ENCODE results near the gene STRADB.

Gene STRADB, protein sequence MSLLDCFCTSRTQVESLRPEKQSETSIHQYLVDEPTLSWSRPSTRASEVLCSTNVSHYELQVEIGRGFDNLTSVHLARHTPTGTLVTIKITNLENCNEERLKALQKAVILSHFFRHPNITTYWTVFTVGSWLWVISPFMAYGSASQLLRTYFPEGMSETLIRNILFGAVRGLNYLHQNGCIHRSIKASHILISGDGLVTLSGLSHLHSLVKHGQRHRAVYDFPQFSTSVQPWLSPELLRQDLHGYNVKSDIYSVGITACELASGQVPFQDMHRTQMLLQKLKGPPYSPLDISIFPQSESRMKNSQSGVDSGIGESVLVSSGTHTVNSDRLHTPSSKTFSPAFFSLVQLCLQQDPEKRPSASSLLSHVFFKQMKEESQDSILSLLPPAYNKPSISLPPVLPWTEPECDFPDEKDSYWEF

DNA sequence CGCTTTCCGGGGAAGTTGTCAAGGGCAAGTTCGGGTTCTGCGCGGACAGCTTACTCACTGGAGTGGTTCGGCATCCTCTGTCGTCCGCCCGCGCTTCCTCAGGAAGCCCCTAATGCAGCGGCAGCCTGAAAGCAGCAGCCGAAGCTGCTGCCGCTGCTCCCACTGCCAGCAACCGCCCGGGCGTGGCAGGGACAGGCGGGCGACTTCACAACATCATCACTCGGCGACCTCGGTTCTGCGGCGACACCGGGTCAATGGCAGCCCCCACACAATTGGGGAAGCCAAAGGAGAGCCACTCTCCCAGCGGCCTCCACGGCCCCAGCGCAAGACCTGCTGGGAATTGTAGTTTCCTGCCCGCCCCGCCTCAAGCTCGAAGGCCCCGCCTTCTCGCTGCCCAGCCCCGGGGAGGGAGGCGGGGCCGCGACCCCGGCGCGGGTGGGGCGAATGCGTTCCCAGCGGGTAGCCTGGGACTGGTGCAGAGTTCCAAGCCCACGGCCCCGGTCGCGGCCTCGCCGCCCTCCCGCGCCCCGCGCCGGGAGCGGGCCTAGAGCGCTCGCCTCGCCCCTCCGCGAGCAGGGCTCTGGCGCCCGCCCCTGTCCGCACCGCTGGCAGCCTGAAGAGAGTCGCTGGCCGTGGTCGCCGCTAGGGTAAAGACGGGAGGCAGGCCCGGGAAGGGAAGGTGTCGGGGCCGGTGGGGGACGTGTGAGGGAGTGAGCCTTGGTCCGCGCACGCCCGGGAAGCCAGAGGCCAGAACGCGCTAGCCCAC, at the start of gene STRADB, which contains the start of gene TRAK2:
Gene STRADB, plus strand, starts transcription at position 449 of the 766 bp plus-strand sequence. CDS start 3,101 bp downstream, outside the sequence.
Gene TRAK2, minus strand, starts transcription at position 167 of the 766 bp plus-strand sequence. CDS start 30,951 bp downstream, outside the sequence.
- TF ChIP-seq, protein P1, sequence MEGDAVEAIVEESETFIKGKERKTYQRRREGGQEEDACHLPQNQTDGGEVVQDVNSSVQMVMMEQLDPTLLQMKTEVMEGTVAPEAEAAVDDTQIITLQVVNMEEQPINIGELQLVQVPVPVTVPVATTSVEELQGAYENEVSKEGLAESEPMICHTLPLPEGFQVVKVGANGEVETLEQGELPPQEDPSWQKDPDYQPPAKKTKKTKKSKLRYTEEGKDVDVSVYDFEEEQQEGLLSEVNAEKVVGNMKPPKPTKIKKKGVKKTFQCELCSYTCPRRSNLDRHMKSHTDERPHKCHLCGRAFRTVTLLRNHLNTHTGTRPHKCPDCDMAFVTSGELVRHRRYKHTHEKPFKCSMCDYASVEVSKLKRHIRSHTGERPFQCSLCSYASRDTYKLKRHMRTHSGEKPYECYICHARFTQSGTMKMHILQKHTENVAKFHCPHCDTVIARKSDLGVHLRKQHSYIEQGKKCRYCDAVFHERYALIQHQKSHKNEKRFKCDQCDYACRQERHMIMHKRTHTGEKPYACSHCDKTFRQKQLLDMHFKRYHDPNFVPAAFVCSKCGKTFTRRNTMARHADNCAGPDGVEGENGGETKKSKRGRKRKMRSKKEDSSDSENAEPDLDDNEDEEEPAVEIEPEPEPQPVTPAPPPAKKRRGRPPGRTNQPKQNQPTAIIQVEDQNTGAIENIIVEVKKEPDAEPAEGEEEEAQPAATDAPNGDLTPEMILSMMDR (IDR thresholded peaks at IDR 0.05; ENCODE audit: control insufficient read depth, insufficient read depth, low read depth, low read length, missing control alignments) = peak; percentile 44
- peak within 1 kb of the TSS; percentile 74 for H3K4me3 ChIP-seq (ENCODE audit: control insufficient read depth, low read depth, low read length)
- DNase-seq (ENCODE audit: low read depth) = peak; percentile 74

DNA sequence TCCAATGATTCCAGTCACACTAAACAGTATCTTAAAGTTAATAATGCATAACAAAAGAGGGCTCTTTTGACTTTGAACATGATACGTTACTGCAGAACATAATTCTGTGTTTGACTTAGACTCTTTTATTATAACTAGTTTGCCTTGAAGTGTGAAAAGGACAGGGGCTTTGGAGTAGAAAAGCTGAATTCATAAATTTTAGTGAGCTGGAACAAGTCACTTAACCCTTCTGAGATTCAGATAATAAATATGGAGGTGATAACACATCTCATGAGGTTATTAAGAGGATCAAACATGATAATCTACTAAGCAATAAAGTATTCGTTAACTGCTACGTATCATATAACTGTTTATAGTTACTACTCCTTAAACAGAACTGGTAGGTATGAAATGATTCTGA, 49.7 kb upstream of the STRADB start:
- TF ChIP-seq, protein P1 (IDR thresholded peaks at IDR 0.05; ENCODE audit: control insufficient read depth, insufficient read depth, low read depth, low read length, missing control alignments) = no peak
- no peak for DNase-seq (ENCODE audit: low read depth)
- no peak overlapping the region for H3K4me3 ChIP-seq (ENCODE audit: control insufficient read depth, low read depth, low read length)

DNA sequence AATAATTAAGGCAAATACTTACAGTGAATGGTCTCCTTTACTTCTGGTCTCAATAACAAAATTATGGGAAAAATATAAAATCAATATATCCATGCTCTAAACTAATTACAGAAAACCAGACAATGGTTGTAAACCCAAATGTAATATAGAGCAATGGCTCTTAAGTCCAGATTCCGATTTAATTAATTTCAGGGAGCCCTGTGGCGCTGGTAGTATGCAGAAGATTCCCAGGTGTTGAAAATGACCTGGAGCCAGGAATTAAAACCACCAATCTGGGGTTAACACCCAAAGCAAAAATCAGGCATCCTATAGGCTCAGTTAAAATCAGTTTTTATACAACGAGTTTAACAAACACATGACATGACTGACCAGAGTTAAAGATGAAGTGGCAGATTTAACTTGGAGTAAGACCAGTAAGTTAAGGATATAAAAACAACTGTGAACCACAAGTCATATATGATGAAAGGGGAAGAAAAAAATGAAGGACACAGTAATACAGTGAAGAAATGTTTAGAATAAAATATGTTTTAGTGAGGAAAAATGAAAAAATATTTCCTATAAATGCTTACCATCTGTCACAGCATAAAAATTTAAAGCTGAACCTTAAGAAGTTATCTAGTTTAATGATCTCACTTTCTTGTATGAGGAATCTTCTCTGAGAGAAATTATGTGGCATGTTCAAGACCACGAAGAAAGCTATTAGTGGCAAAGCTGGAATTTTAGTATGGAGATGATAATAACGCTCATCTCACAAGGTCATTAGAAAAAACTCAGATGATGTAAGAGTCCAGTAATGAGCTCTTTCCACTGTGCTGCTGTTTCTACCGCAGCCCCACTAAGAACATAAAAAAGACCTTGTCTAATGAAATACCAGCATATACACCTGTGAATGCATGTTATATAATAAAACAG, 48.6 kb upstream of the STRADB start:
- no peak for DNase-seq (ENCODE audit: low read depth)
- no peak overlapping the region for H3K4me3 ChIP-seq (ENCODE audit: control insufficient read depth, low read depth, low read length)

DNA sequence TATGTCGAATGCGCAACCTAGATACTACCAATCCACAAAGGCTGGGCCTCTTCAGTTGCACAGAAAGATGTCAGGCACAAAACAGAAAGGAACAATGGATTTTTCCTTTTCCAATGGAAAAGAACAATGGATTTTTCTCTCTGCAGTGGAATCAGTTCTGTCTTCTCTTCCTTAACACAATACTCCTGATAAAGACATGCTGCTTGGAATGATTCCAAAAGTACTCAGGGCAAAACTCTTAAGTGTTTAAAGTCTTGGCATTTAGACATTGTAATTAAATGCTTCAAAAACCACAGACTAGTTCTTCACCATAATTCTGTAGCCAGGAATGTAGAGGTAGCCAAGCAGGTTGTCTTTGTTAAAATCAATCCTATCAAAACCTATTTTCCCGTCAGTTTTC, 47.7 kb upstream of the STRADB start:
- DNase-seq (ENCODE audit: low read depth) = peak; percentile 16
- no peak overlapping the region for H3K4me3 ChIP-seq (ENCODE audit: control insufficient read depth, low read depth, low read length)
- TF ChIP-seq, protein P1 (IDR thresholded peaks at IDR 0.05; ENCODE audit: control insufficient read depth, insufficient read depth, low read depth, low read length, missing control alignments) = no peak

More for the DNA sequence above, 48.6 kb upstream of the STRADB start:
- TF ChIP-seq, protein P1 (IDR thresholded peaks at IDR 0.05; ENCODE audit: control insufficient read depth, insufficient read depth, low read depth, low read length, missing control alignments) = no peak

DNA sequence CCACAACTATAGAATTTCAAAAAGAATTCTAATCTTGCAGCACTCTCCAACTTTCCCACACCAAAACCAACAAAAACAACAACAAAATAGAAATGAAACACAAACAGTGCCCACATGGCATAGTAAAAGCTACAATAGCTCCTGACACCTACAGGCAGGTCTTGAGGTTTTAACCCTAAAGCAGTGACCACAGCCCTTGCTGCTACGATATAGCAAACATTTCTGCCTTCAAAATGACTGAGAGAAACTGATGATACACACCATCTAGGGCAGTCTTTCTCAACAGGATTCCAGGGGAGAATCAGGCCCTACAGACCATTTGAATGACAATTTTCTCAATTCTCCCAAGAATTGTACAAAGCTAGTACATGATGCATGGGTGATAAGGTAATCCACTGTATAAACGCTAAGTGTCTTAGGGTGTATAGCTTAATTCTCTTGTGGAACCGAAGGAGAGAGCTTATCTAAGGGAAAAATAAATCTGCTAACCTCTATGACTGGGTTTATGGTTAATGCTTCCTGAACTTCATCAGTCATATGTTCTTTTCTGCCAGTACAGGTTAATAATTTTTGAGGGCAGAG, 46.8 kb upstream of the STRADB start:
- TF ChIP-seq, protein P1 (IDR thresholded peaks at IDR 0.05; ENCODE audit: control insufficient read depth, insufficient read depth, low read depth, low read length, missing control alignments) = no peak
- H3K4me3 ChIP-seq (ENCODE audit: control insufficient read depth, low read depth, low read length) = no peak overlapping the region
- DNase-seq (ENCODE audit: low read depth) = no peak
